ENCODE results near the gene CLEC16A. TPM values are rescaled to one million over a fixed set of nuclear protein-coding genes. Genes with fewer than 3 reads are reported as not detected.

Gene CLEC16A
- total and polyA plus RNA-seq, 9 of the 15 experiments (the other 6 are each of a cell fraction or from before 2014, with no cell fraction given) = 1.00 to 22.3 (median 10.0) TPM

DNA sequence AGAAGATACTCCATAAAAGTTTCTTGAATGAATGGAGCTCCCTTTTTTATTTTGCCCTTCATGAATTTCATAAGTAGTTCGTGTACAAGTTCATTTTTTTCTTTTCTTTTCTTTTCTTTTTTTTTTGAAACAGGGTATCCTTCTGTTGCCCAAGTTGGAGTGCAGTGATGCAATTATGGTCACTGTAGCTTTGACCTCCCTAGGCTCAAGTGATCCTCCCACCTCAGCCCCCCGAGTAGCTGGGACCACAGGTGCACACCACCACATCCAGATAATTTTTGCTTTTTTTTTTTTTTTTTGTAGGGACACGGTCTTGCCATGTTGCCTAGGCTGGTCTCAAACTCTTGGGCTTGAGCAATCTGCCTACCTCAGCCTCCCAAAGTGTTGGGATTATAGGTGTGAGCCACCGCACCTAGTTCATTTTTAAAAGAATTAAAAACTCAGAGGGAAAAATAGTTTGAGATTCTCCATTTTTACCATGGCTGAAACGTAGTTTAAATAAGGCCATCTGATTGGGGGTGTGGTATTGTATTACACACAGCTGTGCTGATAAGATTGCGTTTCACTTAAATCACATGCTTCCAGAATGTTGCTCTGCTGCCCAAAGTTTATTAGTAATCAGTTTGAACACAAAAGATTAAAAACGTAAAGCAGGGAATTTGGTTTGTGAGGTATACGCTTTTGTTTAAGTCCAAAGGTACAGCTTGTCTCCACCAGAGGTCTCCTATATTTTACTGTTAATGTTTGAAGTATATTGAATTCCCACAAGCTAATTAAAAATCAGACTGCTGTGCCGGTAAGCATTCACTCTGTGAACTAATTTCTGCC lies 157.5 kb downstream of the CLEC16A start (continued):
- TF ChIP-seq NFXL1 (CRISPR knock-in tag; IDR thresholded peaks at IDR 0.05) (no peak), SUPT5H (IDR thresholded peaks at IDR 0.05) (no peak), TCF3 (CRISPR knock-in tag; IDR thresholded peaks at IDR 0.05) (peak; percentile 96), ZNF263 (CRISPR knock-in tag; IDR thresholded peaks at IDR 0.05; ENCODE audit: borderline replicate concordance) (0 out of 2 replicates have a peak, but pooled peaks have one; percentile 3), ETV1 (tag; conservative IDR thresholded peaks at IDR 0.05; ENCODE audit: low read depth) (0 out of 2 replicates have a peak, but pooled peaks have one; percentile 30), ETV5 (CRISPR knock-in tag; IDR thresholded peaks at IDR 0.05; ENCODE audit: low read depth) (no peak), TAL1 (IDR thresholded peaks at IDR 0.05) (peak; percentile 97), KHSRP (IDR thresholded peaks at IDR 0.05) (peak; percentile 58; the same call in 1 of the 2 replicates), CEBPB (tag; IDR thresholded peaks at IDR 0.05) (peak; percentile 76), DDX20 (tag; IDR thresholded peaks at IDR 0.05; ENCODE audit: low read depth) (peak; percentile 62; the same call in 1 of the 2 replicates), CCAR2 (IDR thresholded peaks at IDR 0.05; ENCODE audit: low read depth, low read length) (no peak), TEAD2 (tag; IDR thresholded peaks at IDR 0.05) (peak; percentile 76)
- TF ChIP-seq, protein P1, sequence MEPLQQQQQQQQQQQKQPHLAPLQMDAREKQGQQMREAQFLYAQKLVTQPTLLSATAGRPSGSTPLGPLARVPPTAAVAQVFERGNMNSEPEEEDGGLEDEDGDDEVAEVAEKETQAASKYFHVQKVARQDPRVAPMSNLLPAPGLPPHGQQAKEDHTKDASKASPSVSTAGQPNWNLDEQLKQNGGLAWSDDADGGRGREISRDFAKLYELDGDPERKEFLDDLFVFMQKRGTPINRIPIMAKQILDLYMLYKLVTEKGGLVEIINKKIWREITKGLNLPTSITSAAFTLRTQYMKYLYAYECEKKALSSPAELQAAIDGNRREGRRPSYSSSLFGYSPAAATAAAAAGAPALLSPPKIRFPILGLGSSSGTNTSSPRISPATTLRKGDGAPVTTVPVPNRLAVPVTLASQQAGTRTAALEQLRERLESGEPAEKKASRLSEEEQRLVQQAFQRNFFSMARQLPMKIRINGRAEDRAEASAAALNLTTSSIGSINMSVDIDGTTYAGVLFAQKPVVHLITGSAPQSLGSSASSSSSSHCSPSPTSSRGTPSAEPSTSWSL (CRISPR knock-in tag; IDR thresholded peaks at IDR 0.05; ENCODE audit: borderline replicate concordance) = no peak
- TF ChIP-seq, protein P2, sequence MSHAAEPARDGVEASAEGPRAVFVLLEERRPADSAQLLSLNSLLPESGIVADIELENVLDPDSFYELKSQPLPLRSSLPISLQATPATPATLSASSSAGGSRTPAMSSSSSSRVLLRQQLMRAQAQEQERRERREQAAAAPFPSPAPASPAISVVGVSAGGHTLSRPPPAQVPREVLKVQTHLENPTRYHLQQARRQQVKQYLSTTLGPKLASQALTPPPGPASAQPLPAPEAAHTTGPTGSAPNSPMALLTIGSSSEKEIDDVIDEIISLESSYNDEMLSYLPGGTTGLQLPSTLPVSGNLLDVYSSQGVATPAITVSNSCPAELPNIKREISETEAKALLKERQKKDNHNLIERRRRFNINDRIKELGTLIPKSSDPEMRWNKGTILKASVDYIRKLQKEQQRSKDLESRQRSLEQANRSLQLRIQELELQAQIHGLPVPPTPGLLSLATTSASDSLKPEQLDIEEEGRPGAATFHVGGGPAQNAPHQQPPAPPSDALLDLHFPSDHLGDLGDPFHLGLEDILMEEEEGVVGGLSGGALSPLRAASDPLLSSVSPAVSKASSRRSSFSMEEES (CRISPR knock-in tag; IDR thresholded peaks at IDR 0.05) = peak; percentile 45
- TF ChIP-seq, protein P3, sequence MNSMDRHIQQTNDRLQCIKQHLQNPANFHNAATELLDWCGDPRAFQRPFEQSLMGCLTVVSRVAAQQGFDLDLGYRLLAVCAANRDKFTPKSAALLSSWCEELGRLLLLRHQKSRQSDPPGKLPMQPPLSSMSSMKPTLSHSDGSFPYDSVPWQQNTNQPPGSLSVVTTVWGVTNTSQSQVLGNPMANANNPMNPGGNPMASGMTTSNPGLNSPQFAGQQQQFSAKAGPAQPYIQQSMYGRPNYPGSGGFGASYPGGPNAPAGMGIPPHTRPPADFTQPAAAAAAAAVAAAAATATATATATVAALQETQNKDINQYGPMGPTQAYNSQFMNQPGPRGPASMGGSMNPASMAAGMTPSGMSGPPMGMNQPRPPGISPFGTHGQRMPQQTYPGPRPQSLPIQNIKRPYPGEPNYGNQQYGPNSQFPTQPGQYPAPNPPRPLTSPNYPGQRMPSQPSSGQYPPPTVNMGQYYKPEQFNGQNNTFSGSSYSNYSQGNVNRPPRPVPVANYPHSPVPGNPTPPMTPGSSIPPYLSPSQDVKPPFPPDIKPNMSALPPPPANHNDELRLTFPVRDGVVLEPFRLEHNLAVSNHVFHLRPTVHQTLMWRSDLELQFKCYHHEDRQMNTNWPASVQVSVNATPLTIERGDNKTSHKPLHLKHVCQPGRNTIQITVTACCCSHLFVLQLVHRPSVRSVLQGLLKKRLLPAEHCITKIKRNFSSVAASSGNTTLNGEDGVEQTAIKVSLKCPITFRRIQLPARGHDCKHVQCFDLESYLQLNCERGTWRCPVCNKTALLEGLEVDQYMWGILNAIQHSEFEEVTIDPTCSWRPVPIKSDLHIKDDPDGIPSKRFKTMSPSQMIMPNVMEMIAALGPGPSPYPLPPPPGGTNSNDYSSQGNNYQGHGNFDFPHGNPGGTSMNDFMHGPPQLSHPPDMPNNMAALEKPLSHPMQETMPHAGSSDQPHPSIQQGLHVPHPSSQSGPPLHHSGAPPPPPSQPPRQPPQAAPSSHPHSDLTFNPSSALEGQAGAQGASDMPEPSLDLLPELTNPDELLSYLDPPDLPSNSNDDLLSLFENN (IDR thresholded peaks at IDR 0.05; ENCODE audit: low read depth in 2 of 2, low read length in 2 of 2) = peak in 1 of 2 experiments; percentile 95; a peak in 2 of 4 replicates
- TF ChIP-seq, protein P4, sequence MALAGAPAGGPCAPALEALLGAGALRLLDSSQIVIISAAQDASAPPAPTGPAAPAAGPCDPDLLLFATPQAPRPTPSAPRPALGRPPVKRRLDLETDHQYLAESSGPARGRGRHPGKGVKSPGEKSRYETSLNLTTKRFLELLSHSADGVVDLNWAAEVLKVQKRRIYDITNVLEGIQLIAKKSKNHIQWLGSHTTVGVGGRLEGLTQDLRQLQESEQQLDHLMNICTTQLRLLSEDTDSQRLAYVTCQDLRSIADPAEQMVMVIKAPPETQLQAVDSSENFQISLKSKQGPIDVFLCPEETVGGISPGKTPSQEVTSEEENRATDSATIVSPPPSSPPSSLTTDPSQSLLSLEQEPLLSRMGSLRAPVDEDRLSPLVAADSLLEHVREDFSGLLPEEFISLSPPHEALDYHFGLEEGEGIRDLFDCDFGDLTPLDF (CRISPR knock-in tag; IDR thresholded peaks at IDR 0.05) = no peak
- TF ChIP-seq, protein P5, sequence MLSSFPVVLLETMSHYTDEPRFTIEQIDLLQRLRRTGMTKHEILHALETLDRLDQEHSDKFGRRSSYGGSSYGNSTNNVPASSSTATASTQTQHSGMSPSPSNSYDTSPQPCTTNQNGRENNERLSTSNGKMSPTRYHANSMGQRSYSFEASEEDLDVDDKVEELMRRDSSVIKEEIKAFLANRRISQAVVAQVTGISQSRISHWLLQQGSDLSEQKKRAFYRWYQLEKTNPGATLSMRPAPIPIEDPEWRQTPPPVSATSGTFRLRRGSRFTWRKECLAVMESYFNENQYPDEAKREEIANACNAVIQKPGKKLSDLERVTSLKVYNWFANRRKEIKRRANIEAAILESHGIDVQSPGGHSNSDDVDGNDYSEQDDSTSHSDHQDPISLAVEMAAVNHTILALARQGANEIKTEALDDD (IDR thresholded peaks at IDR 0.05) = 0 out of 2 replicates have a peak, but pooled peaks have one; percentile 16

Data from K562 (cell line).